GM12874 (cell line): ENCODE measurements around the gene OR1I1.

Experiments used
- TF ChIP-seq, protein P1 (sequence below): IDR thresholded peaks from 2 replicates; pipeline ENCODE4 v1.5.1; 2011; ENCODE audit warnings: low read depth, mild to moderate bottlenecking, control low read depth, low read length, moderate library complexity; ENCODE audit not compliant: insufficient read depth

The OR1I1 gene

GRCh38 chr19:15128162-15128770 is 46.3 kb downstream of the OR1I1 start:
- TF ChIP-seq, protein P1, sequence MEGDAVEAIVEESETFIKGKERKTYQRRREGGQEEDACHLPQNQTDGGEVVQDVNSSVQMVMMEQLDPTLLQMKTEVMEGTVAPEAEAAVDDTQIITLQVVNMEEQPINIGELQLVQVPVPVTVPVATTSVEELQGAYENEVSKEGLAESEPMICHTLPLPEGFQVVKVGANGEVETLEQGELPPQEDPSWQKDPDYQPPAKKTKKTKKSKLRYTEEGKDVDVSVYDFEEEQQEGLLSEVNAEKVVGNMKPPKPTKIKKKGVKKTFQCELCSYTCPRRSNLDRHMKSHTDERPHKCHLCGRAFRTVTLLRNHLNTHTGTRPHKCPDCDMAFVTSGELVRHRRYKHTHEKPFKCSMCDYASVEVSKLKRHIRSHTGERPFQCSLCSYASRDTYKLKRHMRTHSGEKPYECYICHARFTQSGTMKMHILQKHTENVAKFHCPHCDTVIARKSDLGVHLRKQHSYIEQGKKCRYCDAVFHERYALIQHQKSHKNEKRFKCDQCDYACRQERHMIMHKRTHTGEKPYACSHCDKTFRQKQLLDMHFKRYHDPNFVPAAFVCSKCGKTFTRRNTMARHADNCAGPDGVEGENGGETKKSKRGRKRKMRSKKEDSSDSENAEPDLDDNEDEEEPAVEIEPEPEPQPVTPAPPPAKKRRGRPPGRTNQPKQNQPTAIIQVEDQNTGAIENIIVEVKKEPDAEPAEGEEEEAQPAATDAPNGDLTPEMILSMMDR = no peak

DNA sequence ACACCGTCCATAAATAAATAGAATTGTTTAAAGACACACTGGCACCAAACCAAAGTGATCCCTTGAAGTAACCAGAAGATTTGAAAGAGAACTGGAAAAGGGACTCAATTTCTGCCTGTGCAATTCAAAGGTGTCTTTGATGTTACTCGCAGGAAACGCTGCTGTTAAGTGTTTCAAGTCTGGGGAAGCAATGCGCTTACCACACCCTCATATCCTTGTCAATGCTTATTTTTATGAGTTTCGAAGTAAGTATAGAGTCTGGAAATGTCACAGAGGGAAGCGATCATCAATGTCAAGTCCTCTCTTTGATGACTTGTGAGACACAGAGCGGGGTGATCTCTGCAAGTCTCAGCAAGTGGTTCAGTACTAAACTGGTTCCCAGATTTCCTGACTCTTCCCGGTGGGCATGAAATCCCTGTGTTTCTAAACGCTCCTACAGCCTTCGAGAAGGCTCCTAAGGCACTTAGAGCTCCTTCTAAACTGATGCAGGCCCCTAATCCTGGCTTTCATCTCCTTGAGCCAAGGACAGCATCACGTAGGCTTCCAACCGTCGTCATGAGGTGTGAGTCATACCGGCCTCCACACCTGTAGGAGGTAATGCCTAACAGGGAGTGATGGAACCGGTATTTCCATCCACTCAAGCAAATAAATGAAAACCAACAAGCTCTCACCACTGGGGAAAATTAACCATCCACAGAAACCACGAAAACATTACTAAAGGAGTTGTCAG is 48.0 kb downstream of the OR1I1 start:
- TF ChIP-seq, protein P1 = no peak

GRCh38 chr19:15136234-15136954 is 54.4 kb downstream of the OR1I1 start:
- TF ChIP-seq, protein P1 = no peak

DNA sequence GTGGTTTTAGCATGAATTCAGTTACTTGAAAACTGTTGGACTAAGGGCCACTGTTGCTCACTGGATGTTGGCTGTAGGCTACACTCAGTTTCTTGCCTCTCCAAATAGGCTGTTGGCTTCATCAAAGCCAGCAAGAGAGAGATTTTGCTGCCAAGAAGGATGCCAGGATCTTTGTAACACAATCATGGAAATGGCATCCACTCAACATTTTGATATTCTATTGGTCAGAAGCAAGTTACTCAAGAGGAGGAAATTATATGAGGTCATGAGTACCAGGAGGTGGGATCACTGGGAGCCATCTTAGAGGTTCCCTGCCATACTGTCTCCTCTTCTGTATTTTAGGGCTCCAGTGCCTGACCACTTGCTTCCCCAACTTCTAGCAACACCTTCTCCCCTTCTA is 55.8 kb downstream of the OR1I1 start:
- TF ChIP-seq, protein P1 = no peak

- TF ChIP-seq, protein P1 = no peak
Observed at GRCh38 chr19:15138427-15138826, 56.4 kb downstream of the OR1I1 start.

DNA sequence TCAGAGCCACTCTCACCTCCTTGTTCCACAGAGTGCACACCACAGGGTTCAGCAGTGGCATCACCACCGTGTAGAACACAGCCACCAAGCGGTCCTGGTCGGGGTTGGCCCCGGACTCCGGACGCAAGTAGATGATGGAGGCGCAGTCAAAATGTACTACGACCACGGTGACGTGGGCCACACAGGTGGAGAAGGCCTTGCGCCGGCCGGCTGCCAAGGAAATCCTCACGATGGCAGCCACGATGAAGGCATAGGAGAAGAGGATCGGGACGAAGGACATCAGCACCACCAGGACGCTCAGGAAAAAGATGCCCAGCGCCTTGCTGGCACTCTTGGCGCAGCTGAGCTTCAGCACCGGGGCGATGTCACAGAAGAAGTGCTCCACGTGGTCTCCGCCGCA is 59.1 kb downstream of the OR1I1 start:
- TF ChIP-seq, protein P1 = no peak

GRCh38 chr19:15142313-15142712 is 60.3 kb downstream of the OR1I1 start:
- TF ChIP-seq, protein P1 = no peak
